COLO829 (cell line): ENCODE data around the gene MKS1.

Experiments used
- DNase-seq: peaks from one replicate; pipeline ENCODE4 v3.0.0; 2012; ENCODE audit warnings: low spot score

MKS1 gene

DNA sequence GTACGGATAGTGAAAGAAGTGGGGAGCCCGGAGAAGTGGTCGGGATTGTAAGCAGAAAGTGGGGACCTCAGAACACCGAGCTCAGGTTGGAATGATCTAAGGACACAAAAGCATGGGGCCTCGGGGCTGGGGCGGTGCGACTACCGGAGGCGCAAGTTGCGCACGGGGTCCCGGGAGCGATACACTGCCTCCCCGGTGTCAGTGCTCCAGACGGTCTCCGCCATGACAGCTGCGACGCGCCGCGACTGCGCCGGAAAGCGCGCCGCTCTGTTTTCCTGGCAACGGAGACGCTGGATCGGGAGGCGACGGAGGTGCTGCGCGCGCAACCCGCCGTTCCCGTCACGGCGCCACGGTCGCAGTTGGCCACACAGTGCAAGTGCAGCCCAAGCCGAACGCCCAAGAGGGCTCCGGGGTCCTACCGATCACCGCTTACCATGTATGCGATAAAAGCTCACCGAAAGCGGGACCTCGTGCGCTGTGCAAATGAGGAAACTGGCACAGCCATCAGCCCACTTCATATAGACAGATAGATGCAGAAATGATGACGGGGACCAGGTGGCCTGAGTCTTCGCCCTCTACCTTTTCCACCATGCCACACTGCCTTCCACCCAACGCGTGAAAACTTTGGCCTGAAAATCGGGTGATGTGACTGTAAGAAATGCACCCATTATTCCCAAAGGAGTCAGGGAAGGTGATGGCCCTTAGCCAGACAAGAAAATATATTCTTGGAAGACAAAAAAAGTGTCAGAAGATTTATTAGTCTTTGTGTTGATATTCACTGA lies at the start of gene MKS1:
TSS of gene MKS1 (minus strand) at position 249 of the 782 bp plus-strand sequence. CDS start at position 224, 25 bp downstream.
- peak; percentile 97 for DNase-seq

DNA sequence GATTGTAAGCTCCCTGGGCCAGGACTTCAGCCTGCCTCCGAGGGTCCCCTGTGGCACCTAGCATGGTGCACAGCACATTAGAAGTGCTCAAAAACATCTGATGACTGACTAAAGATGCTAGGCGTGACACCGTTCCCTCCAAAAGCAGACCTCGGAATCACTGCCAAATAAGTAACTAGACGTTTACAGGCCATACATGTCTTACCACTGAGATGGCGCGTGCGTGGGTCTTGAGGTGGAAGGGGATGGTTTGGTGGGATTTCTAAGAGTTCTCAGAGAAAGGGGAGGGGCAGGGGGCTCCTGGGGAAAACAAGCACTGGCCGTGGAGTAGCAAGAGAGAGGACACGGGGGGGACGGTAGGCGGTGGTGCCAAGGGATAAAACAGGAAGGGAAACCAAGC lies 49.3 kb upstream of the MKS1 start:
- no peak for DNase-seq

DNA sequence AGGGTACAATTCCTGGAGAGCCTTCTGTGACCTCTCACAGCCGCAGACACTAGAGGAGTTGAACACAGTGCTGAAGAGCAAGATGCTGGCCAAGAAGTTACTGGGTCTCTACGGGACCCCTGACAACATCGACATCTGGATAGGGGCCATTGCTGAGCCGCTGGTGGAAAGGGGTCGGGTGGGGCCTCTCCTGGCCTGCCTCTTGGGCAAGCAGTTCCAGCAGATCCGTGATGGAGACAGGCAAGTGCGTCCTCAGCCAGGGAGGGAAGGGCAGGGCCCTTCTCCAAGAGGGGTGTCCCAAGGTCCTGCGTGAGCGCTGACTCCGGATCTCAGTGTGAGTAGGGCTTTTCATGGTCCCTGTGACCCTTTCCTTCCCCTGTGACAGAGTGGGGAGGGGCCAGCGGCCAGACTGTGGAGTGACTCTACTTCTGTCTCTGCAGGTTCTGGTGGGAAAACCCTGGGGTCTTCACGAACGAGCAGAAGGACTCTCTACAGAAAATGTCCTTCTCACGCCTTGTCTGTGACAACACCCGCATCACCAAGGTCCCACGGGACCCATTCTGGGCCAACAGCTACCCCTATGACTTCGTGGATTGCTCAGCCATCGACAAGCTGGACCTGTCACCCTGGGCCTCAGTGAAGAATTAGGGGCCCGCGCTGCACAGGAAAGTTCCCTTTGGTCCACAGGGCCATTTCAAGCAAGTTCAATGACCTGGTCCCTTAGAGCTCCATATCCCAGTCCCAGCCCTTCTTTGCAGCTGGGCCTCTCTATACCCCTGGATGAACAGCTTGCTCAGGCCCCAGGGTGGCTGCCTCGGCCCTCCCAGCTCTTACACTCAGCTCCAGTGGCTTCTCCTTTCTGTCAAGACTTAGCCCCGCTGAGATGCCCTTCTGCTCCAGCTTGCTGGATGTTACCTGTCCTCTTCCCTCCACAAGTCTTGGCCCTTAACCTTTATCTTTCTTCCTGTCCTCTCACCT lies 48.6 kb upstream of the MKS1 start:
- no peak for DNase-seq

DNA sequence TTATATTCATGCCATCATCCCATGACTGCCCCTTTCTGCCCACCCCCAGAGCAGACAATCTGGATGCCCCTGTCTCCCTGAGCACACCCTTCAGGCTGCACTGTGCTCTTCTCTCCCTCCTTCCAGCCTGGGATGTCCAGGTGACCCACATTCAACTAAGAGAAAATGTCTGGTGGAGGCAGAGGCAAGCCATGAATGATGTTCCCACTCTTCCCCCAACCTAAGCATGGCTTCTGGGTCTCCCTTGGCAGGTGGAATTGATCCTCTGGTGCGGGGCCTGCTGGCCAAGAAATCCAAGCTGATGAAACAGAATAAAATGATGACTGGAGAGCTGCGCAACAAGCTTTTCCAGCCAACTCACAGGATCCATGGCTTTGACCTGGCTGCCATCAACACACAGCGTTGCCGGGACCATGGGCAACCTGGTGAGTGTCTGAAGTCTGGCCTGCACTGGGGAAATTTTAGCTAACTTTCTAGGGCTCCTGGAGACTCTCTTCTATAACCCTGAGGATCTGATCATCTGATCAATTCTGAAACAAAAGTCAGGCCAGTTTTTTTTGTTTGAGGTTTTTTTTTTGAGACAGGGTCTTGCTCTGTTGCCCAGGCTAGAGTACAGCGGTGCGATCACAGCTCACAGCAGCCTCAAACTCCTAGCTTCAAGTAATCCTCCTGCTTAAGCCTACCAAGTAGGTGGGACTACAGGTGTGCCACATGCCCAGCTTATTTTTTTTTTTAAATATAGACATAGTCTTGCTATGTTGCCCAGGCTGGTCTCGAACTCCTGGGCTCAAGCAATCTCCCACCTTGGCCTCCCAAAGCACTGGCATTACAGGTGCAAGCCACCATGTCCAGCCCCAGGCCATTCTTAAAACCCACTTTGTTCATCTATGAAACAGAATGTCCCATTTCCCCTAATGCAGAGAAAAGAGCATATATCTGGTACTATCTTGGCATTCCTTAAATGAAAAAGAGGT lies 47.1 kb upstream of the MKS1 start:
- no peak for DNase-seq

DNA sequence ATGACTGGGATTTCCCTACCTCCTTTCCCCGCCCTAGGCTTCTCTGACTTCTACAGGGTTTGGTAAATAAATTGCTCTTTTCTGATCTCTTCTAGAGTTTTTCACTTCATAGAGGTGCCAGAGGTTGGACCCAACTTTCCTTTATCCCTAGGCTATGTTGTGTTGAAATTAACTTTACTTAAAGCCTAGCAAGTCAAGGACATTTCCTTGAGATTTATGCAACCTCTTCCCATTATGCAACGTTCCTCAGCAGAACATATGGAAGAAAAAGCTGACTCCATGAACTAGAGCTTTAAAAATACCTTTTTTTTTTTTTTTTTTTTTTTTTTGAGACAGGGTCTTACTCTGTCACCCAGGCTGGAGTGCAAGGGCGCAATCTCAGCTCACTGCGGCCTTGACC lies 46.2 kb upstream of the MKS1 start:
- no peak for DNase-seq

DNA sequence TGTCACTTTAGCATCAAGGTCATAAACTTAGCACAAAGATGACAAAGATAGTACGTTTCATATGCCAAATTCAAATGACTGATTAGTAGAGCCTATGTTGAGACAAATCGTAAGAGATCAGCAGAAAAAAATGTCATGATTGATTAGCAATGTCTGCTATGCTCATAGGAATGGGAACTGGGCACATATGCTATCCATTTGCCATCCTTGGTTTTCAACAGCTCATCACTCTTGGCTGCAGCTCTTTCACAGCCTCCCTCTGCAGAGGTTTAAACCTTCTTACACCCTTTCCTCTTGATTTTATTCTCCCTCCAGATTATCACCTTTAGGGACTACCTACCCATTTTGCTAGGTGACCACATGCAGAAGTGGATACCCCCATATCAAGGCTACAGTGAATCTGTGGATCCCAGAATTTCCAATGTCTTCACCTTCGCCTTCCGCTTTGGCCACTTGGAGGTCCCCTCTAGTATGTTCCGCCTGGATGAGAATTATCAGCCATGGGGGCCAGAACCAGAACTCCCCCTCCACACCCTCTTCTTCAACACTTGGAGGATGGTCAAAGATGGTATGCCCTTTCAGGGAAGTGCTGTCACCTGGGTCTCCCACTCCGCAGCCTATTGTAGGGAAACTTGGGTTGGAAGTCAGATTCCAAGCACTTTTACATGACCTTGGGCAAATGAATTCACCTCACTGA lies 45.5 kb upstream of the MKS1 start:
- DNase-seq: no peak

DNA sequence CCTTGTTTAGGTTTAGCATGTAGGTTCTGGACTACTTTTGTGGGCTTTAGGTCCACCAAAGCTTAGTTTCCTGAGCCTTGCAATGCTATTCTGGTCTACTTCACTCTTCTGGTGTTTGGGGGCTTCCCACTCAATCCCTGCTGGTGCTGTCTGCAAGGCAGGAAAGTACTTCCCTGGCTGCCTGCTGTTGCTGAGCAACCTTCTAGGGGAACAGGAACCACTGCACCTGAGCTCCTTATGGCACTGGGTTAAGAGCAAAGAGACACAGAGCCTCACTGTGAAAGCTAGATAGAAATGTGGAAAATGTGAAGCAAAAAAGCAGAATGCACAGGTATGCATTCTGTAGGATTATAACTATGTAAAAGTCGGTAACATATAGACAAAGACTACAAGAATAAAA lies 44.7 kb upstream of the MKS1 start:
- DNase-seq: no peak

DNA sequence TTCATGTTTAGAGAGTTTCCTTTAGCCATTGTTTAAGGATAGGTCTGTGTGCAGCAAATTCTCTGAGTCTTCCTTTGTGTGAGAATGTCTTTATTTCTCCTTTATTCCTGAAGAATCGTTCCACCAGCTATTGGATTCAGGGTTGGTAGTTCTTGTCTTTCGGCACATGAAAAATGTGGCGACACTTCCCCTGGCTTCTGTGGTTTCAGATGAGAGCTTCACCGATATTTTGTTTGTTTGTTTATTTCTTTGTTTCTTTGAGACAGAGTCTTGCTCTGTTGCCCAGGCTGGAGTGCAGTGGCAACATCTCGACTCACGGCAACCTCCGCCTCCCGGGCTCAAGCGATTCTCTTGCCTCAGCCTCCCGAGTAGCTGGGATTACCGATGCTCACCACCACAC lies 43.1 kb upstream of the MKS1 start:
- no peak for DNase-seq

DNA sequence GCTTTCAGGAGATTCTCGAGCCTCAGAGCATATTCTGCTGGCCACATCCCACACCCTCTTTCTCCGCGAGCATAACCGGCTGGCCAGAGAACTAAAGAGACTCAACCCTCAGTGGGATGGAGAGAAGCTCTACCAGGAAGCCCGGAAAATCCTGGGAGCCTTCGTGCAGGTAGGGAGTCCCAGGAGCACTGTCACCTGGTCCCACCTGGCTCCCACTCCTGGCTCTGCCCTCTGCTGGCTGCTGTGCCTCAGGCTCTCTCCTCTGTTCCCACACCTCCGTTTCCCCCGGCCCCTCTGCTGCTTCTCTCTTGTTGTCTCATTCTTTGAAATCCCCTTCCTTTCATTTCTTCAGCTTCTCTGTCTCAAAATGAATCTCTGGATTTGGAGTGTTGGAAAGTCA lies 35.7 kb upstream of the MKS1 start:
- no peak for DNase-seq

DNA sequence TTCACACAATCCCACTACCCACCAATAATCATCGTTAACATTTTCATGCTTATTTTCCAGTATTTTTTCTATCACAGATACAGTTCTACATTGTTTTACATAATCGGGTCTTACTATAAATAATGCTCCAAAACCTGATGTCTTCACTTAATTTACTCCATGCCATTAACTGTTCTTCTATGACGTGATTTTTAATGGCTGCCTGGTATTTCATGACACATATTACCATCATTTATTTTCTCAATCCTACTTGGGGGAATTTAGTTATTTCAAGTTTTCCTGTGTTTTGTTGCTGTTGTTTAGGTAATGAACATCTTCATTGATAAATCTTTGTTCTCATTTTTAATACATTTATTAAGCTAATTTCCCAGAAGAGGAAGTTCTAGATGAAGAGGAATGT lies 34.0 kb upstream of the MKS1 start:
- no peak for DNase-seq

DNA sequence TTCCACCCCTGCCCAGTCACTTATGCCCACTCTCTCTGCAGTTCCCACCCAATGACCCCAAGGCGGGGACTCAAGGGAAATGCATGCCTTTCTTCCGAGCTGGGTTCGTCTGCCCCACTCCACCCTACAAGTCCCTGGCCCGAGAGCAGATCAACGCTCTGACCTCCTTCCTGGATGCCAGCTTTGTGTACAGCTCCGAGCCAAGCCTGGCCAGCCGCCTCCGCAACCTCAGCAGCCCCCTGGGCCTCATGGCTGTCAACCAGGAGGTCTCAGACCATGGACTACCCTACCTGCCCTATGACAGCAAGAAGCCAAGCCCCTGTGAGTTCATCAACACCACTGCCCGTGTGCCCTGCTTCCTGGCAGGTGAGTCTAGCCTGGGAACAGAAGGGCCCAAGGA lies 33.1 kb upstream of the MKS1 start:
- no peak for DNase-seq

DNA sequence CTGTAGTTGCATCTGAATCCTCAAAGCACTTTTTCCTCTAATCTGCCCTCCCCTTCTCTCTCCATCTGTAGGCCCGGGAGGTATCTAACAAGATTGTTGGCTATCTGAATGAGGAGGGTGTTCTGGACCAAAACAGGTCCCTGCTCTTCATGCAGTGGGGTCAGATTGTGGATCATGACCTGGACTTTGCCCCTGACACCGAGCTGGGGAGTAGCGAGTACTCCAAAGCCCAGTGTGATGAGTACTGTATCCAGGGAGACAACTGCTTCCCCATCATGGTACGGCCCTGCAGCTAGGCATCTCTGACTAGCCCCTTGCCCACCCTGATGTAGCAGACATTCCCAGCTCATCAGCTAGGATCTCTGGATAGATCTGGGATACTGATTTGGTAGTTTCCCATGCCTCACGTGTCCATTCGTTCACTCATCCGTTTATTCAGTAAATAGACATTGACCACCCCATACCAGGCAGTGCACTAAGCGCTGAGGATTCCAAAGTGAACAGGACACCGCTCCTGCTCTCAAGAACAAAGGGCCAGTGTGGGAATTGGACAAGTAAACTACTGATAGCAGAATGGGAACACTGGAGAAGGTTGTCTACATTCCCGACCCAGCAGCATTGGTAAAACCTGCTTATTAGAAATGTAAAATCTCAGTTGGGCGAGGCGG lies 31.4 kb upstream of the MKS1 start:
- DNase-seq: peak; percentile 22

DNA sequence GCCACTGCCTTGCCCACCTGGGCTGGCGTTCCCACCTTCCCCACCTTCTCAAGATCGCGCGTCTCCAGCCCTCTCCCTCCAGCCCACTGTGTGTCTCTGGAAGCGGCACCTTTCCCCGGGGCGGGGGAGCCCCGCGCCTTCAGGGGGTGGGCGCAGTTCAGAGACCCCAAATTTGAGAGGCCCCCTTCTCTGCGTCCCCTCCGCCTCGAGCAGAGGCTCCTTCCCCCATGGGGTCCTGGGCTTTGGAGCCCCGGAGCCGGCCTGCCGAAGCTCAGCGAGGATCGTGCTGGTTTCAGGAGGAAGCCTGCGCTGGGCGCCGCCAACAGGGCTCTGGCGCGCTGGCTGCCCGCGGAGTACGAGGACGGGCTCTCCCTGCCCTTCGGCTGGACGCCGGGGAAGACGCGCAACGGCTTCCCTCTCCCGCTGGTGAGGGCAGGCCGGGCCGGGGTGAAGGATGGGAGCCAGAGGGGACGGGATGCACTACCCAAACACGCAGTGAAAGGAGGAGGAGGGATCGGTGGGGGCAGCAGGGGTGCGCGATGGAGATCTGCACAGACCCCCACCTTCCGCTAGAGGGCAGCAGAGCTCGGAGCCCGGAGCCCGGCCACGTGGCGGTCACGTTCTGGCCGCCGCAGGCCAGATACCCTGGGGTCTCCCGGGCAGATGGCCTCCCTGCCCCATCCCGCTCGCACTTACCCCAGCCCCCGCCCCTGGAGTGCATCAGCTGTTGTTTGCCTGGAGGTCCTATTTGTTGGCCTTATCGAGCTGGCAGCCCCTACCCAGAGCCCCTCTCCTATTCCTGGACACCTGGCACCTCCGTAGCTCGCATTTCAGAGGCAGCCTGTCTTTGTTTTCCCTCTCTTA lies 30.4 kb upstream of the MKS1 start:
- DNase-seq: peak; percentile 69

DNA sequence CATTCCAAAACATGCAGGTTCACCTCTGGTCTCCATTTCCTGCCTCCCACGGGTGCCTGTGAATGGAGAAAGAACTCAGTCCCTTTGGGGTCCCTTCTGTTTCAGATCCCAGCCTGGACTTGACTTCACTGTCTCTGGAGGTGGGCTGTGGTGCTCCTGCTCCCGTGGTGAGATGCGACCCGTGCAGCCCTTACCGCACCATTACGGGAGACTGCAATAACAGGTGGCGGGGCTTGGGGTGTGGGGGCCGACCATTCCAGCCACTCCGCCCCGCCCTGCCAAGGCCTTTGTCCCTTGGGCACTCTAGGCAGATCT lies 29.9 kb upstream of the MKS1 start:
- DNase-seq: no peak

DNA sequence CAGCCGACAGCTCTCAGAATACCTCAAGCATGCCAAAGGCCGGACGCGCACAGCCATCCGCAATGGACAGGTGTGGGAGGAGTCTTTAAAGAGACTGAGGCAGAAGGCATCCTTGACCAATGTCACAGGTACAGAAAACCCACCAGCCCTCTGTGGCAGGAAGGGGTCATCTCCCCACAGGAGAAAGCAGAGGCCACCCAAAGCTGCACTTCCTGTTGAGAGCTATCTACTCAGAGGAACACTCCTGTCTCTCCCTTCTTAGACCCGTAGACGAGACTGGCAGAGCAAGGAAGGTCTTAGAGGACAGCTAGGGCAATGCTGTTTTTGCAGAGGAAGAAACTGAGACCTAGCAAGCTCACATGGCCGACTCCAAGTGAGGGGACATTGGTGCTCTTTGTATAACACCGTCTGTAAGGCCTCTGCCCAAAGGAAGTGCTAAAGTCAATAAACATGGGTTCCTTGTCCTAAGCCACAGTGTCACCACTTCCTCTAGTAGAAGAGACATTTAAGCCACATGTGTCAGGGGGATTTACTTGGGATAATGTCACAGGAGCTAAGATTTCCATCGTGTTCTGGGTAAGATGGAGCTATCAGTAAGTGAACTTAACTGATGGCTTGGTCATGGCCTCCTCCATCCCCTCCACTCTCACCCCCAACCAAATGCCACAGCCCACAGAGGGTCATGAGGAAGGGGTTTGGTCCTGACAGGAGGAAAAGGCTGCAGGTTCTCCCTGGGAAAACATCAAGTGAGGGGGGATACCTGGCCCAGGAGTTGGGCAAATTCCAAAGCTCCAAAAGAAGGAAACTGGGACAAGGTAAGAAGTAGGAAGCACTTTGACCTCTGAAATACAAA lies 28.7 kb upstream of the MKS1 start:
- DNase-seq: no peak

DNA sequence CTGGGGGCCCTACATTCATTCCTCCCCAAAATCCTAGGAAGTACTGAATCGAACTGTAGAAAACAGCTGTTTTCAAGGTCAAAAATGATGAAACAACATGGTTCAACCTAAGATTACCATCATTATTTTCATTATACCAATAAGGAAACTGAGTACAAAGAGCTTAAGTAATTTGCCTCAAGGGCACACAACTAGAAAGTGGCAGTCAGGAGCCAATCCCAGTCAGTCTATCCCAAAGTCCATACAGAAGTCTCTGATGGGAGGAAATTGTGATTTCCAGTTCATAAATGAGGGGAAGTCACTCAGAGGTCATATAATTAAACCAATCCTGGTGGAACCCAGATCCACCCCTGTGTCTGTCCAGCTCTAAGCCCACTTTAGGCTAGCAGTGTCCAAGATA lies 27.7 kb upstream of the MKS1 start:
- no peak for DNase-seq

DNA sequence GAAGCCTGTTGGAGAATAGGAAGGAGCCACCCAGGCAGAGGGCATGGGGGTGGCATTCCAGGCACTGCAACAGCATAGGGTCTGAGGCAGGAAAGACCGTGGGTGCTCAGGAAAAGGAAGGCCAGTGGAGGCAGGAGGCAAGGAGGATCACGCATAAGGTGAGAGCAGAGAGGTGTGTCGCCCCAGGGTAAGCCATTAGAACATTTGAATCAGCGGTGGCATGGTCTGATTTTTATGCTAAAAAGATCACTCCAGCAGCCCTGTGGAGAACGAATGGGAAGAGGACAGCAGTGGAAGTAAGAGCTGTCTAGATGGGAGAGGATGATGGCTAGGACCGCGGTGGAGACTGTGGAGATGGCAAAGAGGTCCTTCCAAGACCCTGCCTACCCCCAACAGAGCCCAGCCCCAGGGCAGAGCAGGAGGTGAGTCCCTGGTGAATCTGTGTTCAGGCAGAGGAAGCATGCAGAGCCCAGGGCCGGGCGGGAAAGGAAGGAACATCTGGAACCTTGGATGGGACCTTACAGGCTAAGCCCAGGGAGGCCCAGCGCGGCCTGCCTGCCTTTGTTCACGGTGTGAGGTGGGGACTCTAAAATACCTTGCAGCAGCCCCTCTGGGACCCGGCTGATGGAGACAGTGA lies 27.2 kb upstream of the MKS1 start:
- no peak for DNase-seq

DNA sequence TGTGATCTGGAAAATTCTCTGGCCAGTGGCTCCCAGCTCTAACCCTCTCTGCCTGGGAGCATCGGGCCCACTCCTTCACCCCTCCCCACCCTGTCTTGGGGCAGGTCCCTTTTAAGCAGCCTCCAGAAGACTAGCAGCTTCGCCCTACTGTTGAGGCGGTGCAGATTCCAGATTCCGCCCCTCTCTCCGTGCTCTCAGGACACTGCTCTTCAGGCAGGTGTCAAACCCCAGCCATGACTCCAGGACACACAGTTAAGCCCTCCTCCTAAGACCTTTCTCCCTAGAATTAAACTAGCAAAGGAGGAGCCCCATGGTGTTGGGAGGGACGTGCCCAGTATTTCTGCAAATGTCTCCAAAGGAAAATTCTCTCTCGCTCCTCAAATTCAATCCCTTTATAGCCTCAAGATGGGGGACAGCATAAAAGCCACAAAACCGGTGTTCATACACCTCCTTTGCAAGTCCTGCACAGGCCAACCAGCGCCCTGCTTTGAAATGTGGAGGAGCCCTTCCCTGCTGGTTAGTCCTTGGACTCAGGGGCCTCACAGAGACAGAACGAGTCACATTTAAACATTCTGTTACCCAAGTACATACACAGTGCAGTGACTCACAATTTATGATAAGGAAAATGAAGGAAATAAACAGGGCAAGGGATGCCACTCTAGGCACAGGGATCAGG lies 26.5 kb upstream of the MKS1 start:
- no peak for DNase-seq
